SK-N-SH treated with all-trans-retinoic acid at 6 μM for 48 hours (cell line): Measurements from ENCODE around the gene PDE8A.

Source experiments
- ATAC-seq: fragments of 200-7000 bp; cut with Tn5 transposase; 3 replicates; pipeline ENCODE4 v1.9.1; 2020; ENCODE audit warnings: mild to moderate bottlenecking, moderate library complexity
- ARNTL ChIP-seq: fragments of 450-650 bp; formaldehyde crosslinking; IDR thresholded peaks from 2 replicates; pipeline ENCODE4 v1.5.0; 2020; ENCODE audit warnings: low read depth, mild to moderate bottlenecking, moderate library complexity, borderline replicate concordance
- CREB5 ChIP-seq: fragments of 250-450 bp; sonication (Bioruptor Pico); IDR thresholded peaks from 2 replicates; pipeline ENCODE4 v1.5.1; 2020; ENCODE audit warnings: low read depth, mild to moderate bottlenecking, moderate library complexity
- CSDC2 ChIP-seq: fragments of 250-450 bp; sonication (Bioruptor Pico); IDR thresholded peaks from 2 replicates; pipeline ENCODE4 v1.5.0; 2020; ENCODE audit warnings: mild to moderate bottlenecking, moderate library complexity
- ESRRG ChIP-seq: fragments of 250-450 bp; sonication (Bioruptor Pico); IDR thresholded peaks from 2 replicates; pipeline ENCODE4 v1.6.1; 2021; ENCODE audit warnings: mild to moderate bottlenecking
- ISL1 ChIP-seq: fragments of 250-450 bp; sonication (Bioruptor Pico); IDR thresholded peaks from 2 replicates; pipeline ENCODE4 v2.1.2; 2022; ENCODE audit warnings: mild to moderate bottlenecking, moderate library complexity
- PATZ1 ChIP-seq: fragments of 250-450 bp; sonication (Bioruptor Pico); IDR thresholded peaks from 2 replicates; pipeline ENCODE4 v1.8.0; 2020; ENCODE audit warnings: mild to moderate bottlenecking, moderate library complexity, borderline replicate concordance
- POU6F1 ChIP-seq: fragments of 250-450 bp; sonication (Bioruptor Pico); IDR thresholded peaks from 2 replicates; pipeline ENCODE4 v1.8.0; 2021; ENCODE audit warnings: low read depth, mild to moderate bottlenecking, moderate library complexity, borderline replicate concordance
- PPARA ChIP-seq: fragments of 250-450 bp; sonication (Bioruptor Pico); IDR thresholded peaks from 2 replicates; pipeline ENCODE4 v1.5.0; 2020; ENCODE audit warnings: mild to moderate bottlenecking, borderline replicate concordance
- SNAI2 ChIP-seq: fragments of 250-450 bp; sonication (Bioruptor Pico); IDR thresholded peaks from 2 replicates; pipeline ENCODE4 v1.5.0; 2020; ENCODE audit warnings: mild to moderate bottlenecking, moderate library complexity
- TCF4 ChIP-seq: fragments of 250-450 bp; sonication (Bioruptor Pico); IDR thresholded peaks from 2 replicates; pipeline ENCODE4 v1.8.0; 2021; ENCODE audit warnings: mild to moderate bottlenecking, moderate library complexity, borderline replicate concordance
- TSHZ2 ChIP-seq: fragments of 250-450 bp; sonication (Bioruptor Pico); IDR thresholded peaks from 2 replicates; pipeline ENCODE4 v1.5.0; 2020; ENCODE audit warnings: mild to moderate bottlenecking, moderate library complexity
- ZC3H10 ChIP-seq: fragments of 250-450 bp; sonication (Bioruptor Pico); IDR thresholded peaks from 2 replicates; pipeline ENCODE4 v1.5.1; 2021; ENCODE audit warnings: mild to moderate bottlenecking, moderate library complexity
- ZFP30 ChIP-seq: fragments of 450-650 bp; formaldehyde crosslinking; IDR thresholded peaks from 2 replicates; pipeline ENCODE4 v1.5.0; 2022; ENCODE audit warnings: mild to moderate bottlenecking, moderate library complexity
- ZNF565 ChIP-seq: fragments of 450-650 bp; formaldehyde crosslinking; conservative IDR thresholded peaks from 2 replicates; pipeline ENCODE4 v1.5.0; 2020; ENCODE audit warnings: low read depth, mild to moderate bottlenecking, moderate library complexity
- ZNF70 ChIP-seq: fragments of 450-650 bp; formaldehyde crosslinking; IDR thresholded peaks from 2 replicates; pipeline ENCODE4 v1.5.0; 2020; ENCODE audit warnings: mild to moderate bottlenecking, moderate library complexity
- ZNF8 ChIP-seq: fragments of 450-650 bp; formaldehyde crosslinking; IDR thresholded peaks from 2 replicates; pipeline ENCODE4 v1.5.0; 2020; ENCODE audit warnings: mild to moderate bottlenecking, moderate library complexity
- TF ChIP-seq, protein P1 (sequence below): fragments of 250-450 bp; sonication (Bioruptor Pico); IDR thresholded peaks from 2 replicates; pipeline ENCODE4 v1.5.1; 2021; ENCODE audit warnings: mild to moderate bottlenecking, moderate library complexity

Gene PDE8A

DNA sequence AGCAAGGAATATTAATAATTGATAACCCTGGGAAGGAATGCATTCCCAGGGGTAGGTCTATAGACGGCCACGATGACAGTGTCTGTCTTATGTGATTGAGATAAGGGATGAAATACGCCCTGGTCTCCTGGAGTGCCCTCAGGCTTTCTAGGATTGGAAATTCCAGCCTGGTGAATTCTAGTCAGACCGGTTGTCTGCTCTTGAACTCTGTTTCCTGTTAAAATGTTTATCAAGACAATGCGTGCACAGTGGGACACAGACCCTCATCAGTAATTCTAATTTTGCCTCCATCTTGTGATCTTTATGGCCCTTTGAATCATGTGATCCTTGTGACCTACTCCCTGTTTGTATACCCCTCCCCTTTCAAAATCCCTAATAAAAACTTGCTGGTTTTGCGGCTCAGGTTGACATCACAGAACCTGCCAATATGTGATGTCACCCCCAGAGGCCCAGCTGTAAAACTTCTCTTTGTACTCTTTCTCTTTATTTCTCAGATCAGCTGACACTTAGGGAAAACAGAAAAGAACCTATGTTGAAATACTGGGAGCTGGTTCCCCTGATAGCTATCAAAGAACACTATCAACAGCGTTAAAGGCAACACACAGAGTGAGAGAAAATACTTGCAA lies 183.3 kb downstream of the PDE8A start (continued):
- no peak for TF ChIP-seq TSHZ2 (CRISPR knock-in tag)
- no peak for TF ChIP-seq SNAI2 (CRISPR knock-in tag)
- no peak for TF ChIP-seq CSDC2 (CRISPR knock-in tag)
- no peak for TF ChIP-seq ESRRG
- TF ChIP-seq ZNF565: no peak
- no peak for TF ChIP-seq ISL1 (CRISPR knock-in tag)
- no peak for TF ChIP-seq ZFP30

DNA sequence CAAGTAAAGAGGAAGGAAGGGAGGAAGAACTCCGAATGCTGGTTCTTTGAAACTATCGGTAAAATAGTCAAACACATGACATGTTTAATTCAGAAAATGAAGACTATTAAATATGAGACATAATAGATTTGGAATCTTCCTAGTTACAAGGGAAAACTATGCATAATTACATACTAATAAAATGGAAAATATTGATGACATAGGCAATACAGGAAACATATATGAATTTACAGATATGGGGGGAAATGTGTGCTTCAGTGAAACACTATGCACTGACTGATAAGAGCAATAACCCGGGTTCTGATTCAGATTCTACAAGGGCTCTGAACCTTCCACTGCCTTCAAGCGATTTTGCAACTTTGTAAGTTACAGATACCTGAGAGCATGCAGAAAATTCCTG lies 185.9 kb downstream of the PDE8A start:
- TF ChIP-seq ZNF70 (CRISPR knock-in tag) (no peak), POU6F1 (CRISPR knock-in tag) (no peak), CREB5 (CRISPR knock-in tag) (no peak), PPARA (CRISPR knock-in tag) (no peak), ZNF8 (no peak), ESRRG (no peak), CSDC2 (CRISPR knock-in tag) (no peak), TSHZ2 (CRISPR knock-in tag) (no peak), ZC3H10 (CRISPR knock-in tag) (no peak)
- TF ChIP-seq, protein P1, sequence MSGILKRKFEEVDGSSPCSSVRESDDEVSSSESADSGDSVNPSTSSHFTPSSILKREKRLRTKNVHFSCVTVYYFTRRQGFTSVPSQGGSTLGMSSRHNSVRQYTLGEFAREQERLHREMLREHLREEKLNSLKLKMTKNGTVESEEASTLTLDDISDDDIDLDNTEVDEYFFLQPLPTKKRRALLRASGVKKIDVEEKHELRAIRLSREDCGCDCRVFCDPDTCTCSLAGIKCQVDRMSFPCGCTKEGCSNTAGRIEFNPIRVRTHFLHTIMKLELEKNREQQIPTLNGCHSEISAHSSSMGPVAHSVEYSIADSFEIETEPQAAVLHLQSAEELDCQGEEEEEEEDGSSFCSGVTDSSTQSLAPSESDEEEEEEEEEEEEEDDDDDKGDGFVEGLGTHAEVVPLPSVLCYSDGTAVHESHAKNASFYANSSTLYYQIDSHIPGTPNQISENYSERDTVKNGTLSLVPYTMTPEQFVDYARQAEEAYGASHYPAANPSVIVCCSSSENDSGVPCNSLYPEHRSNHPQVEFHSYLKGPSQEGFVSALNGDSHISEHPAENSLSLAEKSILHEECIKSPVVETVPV (CRISPR knock-in tag): no peak
- TF ChIP-seq, all 23 proteins: peak for 0
- no peak for ATAC-seq

- ATAC-seq: no peak
- TF ChIP-seq ZFP30 (no peak), PATZ1 (CRISPR knock-in tag) (no peak), TCF4 (CRISPR knock-in tag) (no peak), CREB5 (CRISPR knock-in tag) (no peak), ISL1 (CRISPR knock-in tag) (no peak), ARNTL (CRISPR knock-in tag) (no peak), ZNF70 (CRISPR knock-in tag) (no peak), TSHZ2 (CRISPR knock-in tag) (no peak)
- TF ChIP-seq, protein P1 (CRISPR knock-in tag): no peak
Measured at GRCh38 chr15:85168642-85169173, 187.1 kb downstream of the PDE8A start.
